ENCODE results near the gene MGME1.

GRCh38 chr20:17964632-17965031 is 4.2 kb upstream of the MGME1 start:
- no peak for TF ChIP-seq POLR2A (IDR thresholded peaks at IDR 0.05)
- no peak for TF ChIP-seq CTCF (IDR thresholded peaks at IDR 0.05)
